K562 (cell line): ENCODE results near the gene IL13. TPM values are rescaled to one million over a fixed set of nuclear protein-coding genes. Genes with fewer than 3 reads are reported as not detected.

Experiments
- ATAC-seq: fragments of 200-7000 bp; cut with Tn5 transposase; 3 replicates; pipeline ENCODE4 v1.9.1; 2020; ENCODE audit warnings: moderate library complexity
- BruUV-seq: library from RNA; stranded (reverse); fragments of 400-500 nt; replicated peaks from 2 replicates; lab custom pipeline; 2021; lab: Mats Ljungman, UMichigan
- CTCF ChIA-PET: fragments of 300-600 bp; formaldehyde crosslinking; extraction: SDS; loops from one replicate; lab custom pipeline; 2021; ENCODE audit warnings: low intra/inter-chr PET ratio; lab: Yijun Ruan, JAX
- POLR2A ChIA-PET: fragments of 300-600, 350-650 bp; sonication (Branson Sonifier 250); formaldehyde crosslinking; extraction: SDS; loops from one replicate; lab custom pipeline; 2021; ENCODE audit warnings: antibody characterized with exemption, inconsistent platforms; lab: Yijun Ruan, JAX
- DNase-seq, 4 experiments: peaks; one replicate each; pipeline versions ENCODE4 v3.0.0 to v3.0.0-alpha.2; 2011 to 2018; ENCODE audit warnings: low spot score in 3 of 4, mixed read lengths in 3 of 4; ENCODE audit errors: extremely low read depth in 1 of 4
- FAIRE-seq: peaks from 2 replicates; lab custom pipeline; 2011; peaks lifted over from hg19 to GRCh38; lab: Jason Lieb, UNC
- H2AFZ ChIP-seq: 2 replicates; pipeline ENCODE4 v1.6.0; 2011; ENCODE audit warnings: low read depth, low read length, control low read depth, inconsistent platforms
- H3K27ac ChIP-seq: fragments of 200-600 bp; 3 replicates; pipeline ENCODE4 v1.8.0; 2011; ENCODE audit warnings: low read depth, mild to moderate bottlenecking, control low read depth, inconsistent platforms, low read length, moderate library complexity, mixed read lengths; ENCODE audit errors: extremely low read depth
- H3K27me3 ChIP-seq, 2 experiments: fragments of 300-600 bp in 1 of 2; 2 replicates in 1 of 2; 3 replicates in 1 of 2; pipeline versions ENCODE4 v1.6.0 to v1.8.0; 2011; ENCODE audit warnings: inconsistent platforms in 2 of 2, low read length in 2 of 2, mild to moderate bottlenecking in 1 of 2, mixed read lengths in 1 of 2, moderate library complexity in 1 of 2; ENCODE audit not compliant: control insufficient read depth in 2 of 2, insufficient read depth in 2 of 2
- H3K36me3 ChIP-seq: fragments of 300-600 bp; 3 replicates; pipeline ENCODE4 v1.8.0; 2011; ENCODE audit warnings: mild to moderate bottlenecking, low read length, inconsistent platforms; ENCODE audit not compliant: control insufficient read depth, insufficient read depth
- H3K4me1 ChIP-seq, 2 experiments: fragments of 200-600 bp in 1 of 2; replicated peaks in 1 of 2; 2 replicates in 1 of 2; 3 replicates in 1 of 2; pipeline versions ENCODE4 v1.5.1 to v1.8.0; 2011; ENCODE audit warnings: inconsistent platforms in 2 of 2, low read length in 2 of 2, mild to moderate bottlenecking in 1 of 2, mixed read lengths in 1 of 2, moderate library complexity in 1 of 2; ENCODE audit not compliant: control insufficient read depth in 2 of 2, insufficient read depth in 2 of 2
- H3K4me2 ChIP-seq: 2 replicates; pipeline ENCODE4 v1.6.1; 2011; ENCODE audit warnings: low read length, control low read depth, inconsistent platforms, mixed read lengths; ENCODE audit not compliant: insufficient read depth
- H3K4me3 ChIP-seq: fragments of 200-600 bp; sonication (generic), shearing (Covaris generic); 2 replicates; pipeline ENCODE4 v1.5.1; 2016; ENCODE audit warnings: control low read depth, inconsistent platforms
- H3K79me2 ChIP-seq: fragments of 200-600 bp; 3 replicates; pipeline ENCODE4 v1.8.0; 2011; ENCODE audit warnings: low read length, inconsistent platforms; ENCODE audit not compliant: control insufficient read depth, insufficient read depth
- H3K9ac ChIP-seq, 2 experiments: 2 replicates each; pipeline versions ENCODE4 v1.6.0 to v1.6.1; 2011; ENCODE audit warnings: low read depth in 2 of 2, low read length in 2 of 2, control low read depth in 1 of 2, inconsistent platforms in 1 of 2, mild to moderate bottlenecking in 1 of 2, mixed read lengths in 1 of 2; ENCODE audit not compliant: insufficient read depth in 1 of 2
- H3K9me1 ChIP-seq: one replicate; pipeline ENCODE4 v1.6.0; 2011; ENCODE audit warnings: inconsistent platforms, mild to moderate bottlenecking, low read length, moderate library complexity; ENCODE audit not compliant: control insufficient read depth, insufficient read depth
- H3K9me3 ChIP-seq: replicated peaks from 2 replicates; pipeline ENCODE4 v1.5.1; 2011; ENCODE audit warnings: low read depth, low read length, inconsistent platforms; ENCODE audit not compliant: control insufficient read depth, insufficient read depth
- H4K20me1 ChIP-seq: replicated peaks from 2 replicates; pipeline ENCODE4 v1.6.1; 2011; ENCODE audit warnings: low read length, inconsistent platforms, mixed read lengths; ENCODE audit not compliant: control insufficient read depth, insufficient read depth
- E2F4 ChIP-seq: sonication (generic); formaldehyde crosslinking; IDR thresholded peaks from 2 replicates; pipeline ENCODE4 v1.8.0; 2022; ENCODE audit warnings: mild to moderate bottlenecking, low read depth, missing genetic modification reagents
- HNRNPH1 ChIP-seq: fragments of 200-400 bp; formaldehyde crosslinking; optimal IDR thresholded peaks from 2 replicates; pipeline ENCODE3; 2017; ENCODE audit warnings: low read depth, mild to moderate bottlenecking, low read length, moderate library complexity
- KDM2B ChIP-seq: fragments of 250-450 bp; sonication (Bioruptor Pico); IDR thresholded peaks from 2 replicates; pipeline ENCODE4 v1.8.0; 2021; ENCODE audit warnings: mild to moderate bottlenecking, moderate library complexity
- MAFG ChIP-seq: fragments of 450-650 bp; conservative IDR thresholded peaks from 2 replicates; pipeline ENCODE4 v1.6.1; 2016; ENCODE audit warnings: missing genetic modification characterization, missing compliant biosample characterization
- MEF2A ChIP-seq: IDR thresholded peaks from 2 replicates; pipeline ENCODE4 v1.6.1; 2011; ENCODE audit warnings: low read depth, mild to moderate bottlenecking, low read length, moderate library complexity; ENCODE audit not compliant: control insufficient read depth
- MEF2D ChIP-seq: conservative IDR thresholded peaks from 2 replicates; pipeline ENCODE4 v1.6.1; 2016; ENCODE audit warnings: low read depth, missing genetic modification characterization, missing compliant biosample characterization
- PYGO2 ChIP-seq: fragments of 450-650 bp; IDR thresholded peaks from 2 replicates; pipeline ENCODE4 v1.6.1; 2016; ENCODE audit warnings: mild to moderate bottlenecking, missing genetic modification characterization, moderate library complexity, missing compliant biosample characterization
- RCOR1 ChIP-seq, 2 experiments: IDR thresholded peaks; 2 replicates each; pipeline ENCODE4 v1.6.1; 2012; ENCODE audit warnings: low read depth in 2 of 2, low read length in 2 of 2, borderline replicate concordance in 1 of 2, improper control_type of control experiment in 1 of 2
- SFPQ ChIP-seq: fragments of 200-400 bp; formaldehyde crosslinking; IDR thresholded peaks from 2 replicates; pipeline ENCODE4 v1.6.1; 2017; ENCODE audit warnings: mild to moderate bottlenecking, low read depth, low read length, moderate library complexity
- SIN3A ChIP-seq, 2 experiments: fragments of 150-350 bp in 1 of 2; IDR thresholded peaks; 2 replicates each; pipeline ENCODE4 v1.6.1; 2011 to 2016; ENCODE audit warnings: borderline replicate concordance in 2 of 2, low read depth in 2 of 2, low read length in 2 of 2, mild to moderate bottlenecking in 2 of 2, moderate library complexity in 2 of 2; ENCODE audit not compliant: control insufficient read depth in 1 of 2
- SIN3B ChIP-seq: fragments of 450-650 bp; IDR thresholded peaks from 2 replicates; pipeline ENCODE4 v1.6.1; 2017; ENCODE audit warnings: low read depth, mild to moderate bottlenecking, moderate library complexity
- SIRT6 ChIP-seq: IDR thresholded peaks from one replicate; pipeline ENCODE4 v1.6.1; 2012; ENCODE audit warnings: low read depth, mild to moderate bottlenecking, control low read depth, inconsistent platforms, low read length, moderate library complexity
- SMAD2 ChIP-seq: fragments of 150-350 bp; IDR thresholded peaks from 2 replicates; pipeline ENCODE4 v1.6.1; 2014; ENCODE audit warnings: low read depth, mild to moderate bottlenecking, low read length
- TAF7 ChIP-seq: fragments of 450-650 bp; IDR thresholded peaks from 2 replicates; pipeline ENCODE4 v1.6.1; 2016; ENCODE audit warnings: missing genetic modification characterization, missing compliant biosample characterization
- ZBTB8A ChIP-seq: fragments of 450-650 bp; IDR thresholded peaks from 2 replicates; pipeline ENCODE4 v1.6.1; 2018; ENCODE audit warnings: mild to moderate bottlenecking, moderate library complexity; ENCODE audit not compliant: partially characterized antibody
- ZNF263 ChIP-seq: sonication (generic); formaldehyde crosslinking; IDR thresholded peaks from 2 replicates; pipeline ENCODE4 v1.8.0; 2022; ENCODE audit warnings: mild to moderate bottlenecking, missing genetic modification reagents, borderline replicate concordance
- ZNF507 ChIP-seq: conservative IDR thresholded peaks from 2 replicates; pipeline ENCODE4 v1.6.1; 2017; ENCODE audit warnings: missing genetic modification characterization, missing compliant biosample characterization
- WGBS: fragments of 100-300 bp; shearing (Covaris generic); methylation state at CpG from one replicate; pipeline ENCODE4 v1.1.6; 2016; ENCODE audit warnings: low coverage, mixed read lengths; ENCODE audit not compliant: insufficient coverage; ENCODE audit errors: missing lambda C conversion rate; 5-methylcytosine and 5-hydroxymethylcytosine counted together
- in situ Hi-C: fragments of 300-500 bp; cut with MboI; formaldehyde crosslinking; loops from 4 replicates; pipeline ENCODE4 v1.15.0; 2018; ENCODE audit warnings: inconsistent platforms, mixed read lengths
- intact Hi-C: fragments of 100-400 bp; cut with micrococcal nuclease; formaldehyde crosslinking; loops from 2 replicates; pipeline ENCODE4 v1.14.2; 2022
- polyA plus RNA-seq, 8 experiments: library from polyadenylated mRNA; depleted of rRNA in 4 of 8; stranded (reverse) in 5 of 8; unstranded in 3 of 8; fragments of >200 nt; fragmentation: Nextera tagmentation in 2 of 8; fragmentation: Illumina TruSeq in 1 of 8; extraction: Ambion mirVana in 2 of 8; extraction: Trizol in 1 of 8; gene quantifications; 2 replicates each; pipeline versions ENCODE4 v1.2.1 to v1.2.3, GENCODE V29; 2011 to 2014; ENCODE audit warnings: inconsistent platforms in 1 of 8, missing spikeins in 1 of 8
- total RNA-seq, 7 experiments: library from RNA; depleted of rRNA in 6 of 7; stranded (reverse); fragments of >200 nt in 6 of 7; fragmentation: Illumina TruSeq in 2 of 7; extraction: Trizol in 2 of 7; gene quantifications; 2 replicates each; pipeline versions ENCODE4 v1.2.1 to v1.2.3, GENCODE V29; 2011 to 2021; ENCODE audit warnings: low replicate concordance in 1 of 7

Gene IL13
- total and polyA plus RNA-seq, 9 of the 15 experiments (the other 6 are each of a cell fraction or from before 2014, with no cell fraction given) = not detected

GRCh38 chr5:132641241-132641723 is 16.7 kb upstream of the IL13 start (continued):
- TF ChIP-seq ZNF263 (CRISPR knock-in tag) (no peak), ZBTB8A (no peak), PYGO2 (tag) (no peak), MEF2A (no peak)
- TF ChIP-seq, all 486 proteins: peak for 0

- H3K9me3 ChIP-seq = no peaks in the 10 kb centered on the region
- FAIRE-seq = no peak
- no peaks in the 10 kb centered on the region for H4K20me1 ChIP-seq
- peaks cover 61% of the 10 kb centered on the region for H3K36me3 ChIP-seq
- H3K27ac ChIP-seq = no peak overlapping the region
- no peak overlapping the region for H3K9ac ChIP-seq
- H3K9me1 ChIP-seq = no peaks in the 10 kb centered on the region
- BruUV-seq = no TSS peak
- intact Hi-C loops (no loop called here), in situ Hi-C loops (no loop called here)
- no peak overlapping the region for H2AFZ ChIP-seq
- no peaks in the 10 kb centered on the region for H3K4me1 ChIP-seq
- ChIA-PET POLR2A (interaction anchor here (0.5 to 2.1 kb wide), 4 partner anchors 12 to 113 kb away, joined by 3 to 8 read pairs (median 6); partner anchors contain the start of gene IL13), CTCF (no interaction called here)
- WGBS = 92% methylated on average over 3 of the region's 3 CpGs
- DNase-seq = no peak
- no peaks in the 10 kb centered on the region for H3K27me3 ChIP-seq
- no peak for ATAC-seq
- H3K4me2 ChIP-seq = no peak overlapping the region
- H3K4me3 ChIP-seq = no peak overlapping the region
- no peaks in the 10 kb centered on the region for H3K79me2 ChIP-seq
- TF ChIP-seq SFPQ = no peak
- TF ChIP-seq MAFG (tag) = no peak
- no peak for TF ChIP-seq HNRNPH1
- no peak for TF ChIP-seq TAF7 (tag)
- no peak for TF ChIP-seq SIN3B
- TF ChIP-seq MEF2D (tag) = no peak
- TF ChIP-seq SIRT6 = no peak
- TF ChIP-seq SMAD2 = no peak
- no peak for TF ChIP-seq ZNF507 (tag)
- TF ChIP-seq KDM2B = no peak
- TF ChIP-seq RCOR1 (IDR thresholded peaks at IDR 0.05; ENCODE audit: borderline replicate concordance in 1 of 2, low read depth in 2 of 2, low read length in 2 of 2) = no peak
- no peak for TF ChIP-seq SIN3A (IDR thresholded peaks at IDR 0.05; ENCODE audit: borderline replicate concordance in 2 of 2, control insufficient read depth in 1 of 2, low read depth in 2 of 2, low read length in 2 of 2)
- TF ChIP-seq E2F4 (CRISPR knock-in tag) = no peak
Measured at GRCh38 chr5:132641841-132642240, 16.1 kb upstream of the IL13 start.
